HuH-7 (cell line): ENCODE data around the gene GRAP.

ENCODE experiments used
- DNase-seq: peaks from one replicate; pipeline ENCODE4 v3.0.0; 2011; ENCODE audit warnings: low spot score

GRAP gene

DNA sequence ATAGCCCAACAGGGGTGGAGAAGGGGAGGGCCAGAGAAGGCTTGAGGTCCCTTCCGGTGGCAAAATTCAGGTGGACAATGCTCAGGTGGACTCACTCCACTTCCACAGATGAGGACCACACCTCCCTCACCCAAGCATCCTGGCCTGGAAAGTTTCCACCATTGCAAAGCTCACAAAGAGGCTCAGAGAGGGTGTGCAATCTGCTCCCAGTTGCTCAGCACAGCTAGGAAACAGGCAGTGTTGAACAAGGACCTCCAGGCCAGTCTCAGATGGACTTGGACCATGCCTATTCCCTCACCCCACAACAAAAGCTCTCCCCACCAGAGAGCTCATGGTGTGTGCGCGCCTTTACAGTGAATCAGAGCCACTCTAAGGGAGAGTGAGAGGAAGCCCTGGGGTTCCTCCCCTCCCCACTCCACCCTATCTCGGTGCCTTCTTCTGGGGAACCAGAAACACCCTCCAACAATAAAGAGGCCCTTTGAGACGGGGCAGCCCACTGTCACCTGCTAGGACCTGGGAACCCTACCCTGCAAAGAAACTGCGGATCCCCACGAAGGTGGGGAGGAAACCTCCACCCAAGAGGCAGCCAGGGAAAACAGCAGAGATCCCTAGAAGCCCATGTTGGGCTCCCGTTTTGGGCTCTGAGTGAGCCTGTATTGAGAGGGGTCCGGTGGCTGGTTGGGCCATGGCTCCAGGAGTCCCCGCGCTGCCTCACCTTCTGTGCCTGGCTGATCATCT is 43.8 kb downstream of the GRAP start:
- no peak for DNase-seq

DNA sequence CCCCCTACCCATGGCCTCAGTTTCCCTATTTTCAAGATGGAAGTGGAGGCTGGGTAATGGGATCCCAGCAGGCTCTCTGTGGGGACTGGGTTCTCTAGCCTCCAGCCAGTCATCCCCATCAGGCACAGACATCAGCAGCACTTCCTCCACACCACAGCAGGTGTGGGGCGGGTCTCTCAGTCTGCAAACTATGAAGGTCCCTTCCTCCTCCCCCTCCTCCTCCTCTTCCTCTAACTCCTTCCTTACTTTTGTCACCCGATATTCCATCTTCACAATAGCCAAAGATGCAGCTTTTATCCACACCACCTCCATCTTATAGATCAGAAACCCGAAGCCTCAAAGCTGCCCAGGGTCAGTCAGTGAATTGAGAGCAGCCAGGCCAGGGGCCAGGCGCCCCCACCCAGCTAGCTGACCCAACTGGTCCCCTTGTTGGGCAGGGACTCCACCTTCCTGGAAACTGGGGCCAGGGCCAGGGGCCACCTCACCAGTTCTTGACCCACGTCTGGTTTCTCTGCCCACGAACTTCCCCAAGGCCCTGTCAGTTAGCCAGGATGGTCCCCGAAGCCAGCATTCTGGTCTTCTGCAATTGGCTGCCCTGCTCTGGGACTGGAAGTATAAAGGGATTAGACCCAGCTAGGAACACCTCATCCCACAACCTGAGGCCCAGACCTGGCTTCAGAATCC is 44.7 kb downstream of the GRAP start:
- no peak for DNase-seq

DNA sequence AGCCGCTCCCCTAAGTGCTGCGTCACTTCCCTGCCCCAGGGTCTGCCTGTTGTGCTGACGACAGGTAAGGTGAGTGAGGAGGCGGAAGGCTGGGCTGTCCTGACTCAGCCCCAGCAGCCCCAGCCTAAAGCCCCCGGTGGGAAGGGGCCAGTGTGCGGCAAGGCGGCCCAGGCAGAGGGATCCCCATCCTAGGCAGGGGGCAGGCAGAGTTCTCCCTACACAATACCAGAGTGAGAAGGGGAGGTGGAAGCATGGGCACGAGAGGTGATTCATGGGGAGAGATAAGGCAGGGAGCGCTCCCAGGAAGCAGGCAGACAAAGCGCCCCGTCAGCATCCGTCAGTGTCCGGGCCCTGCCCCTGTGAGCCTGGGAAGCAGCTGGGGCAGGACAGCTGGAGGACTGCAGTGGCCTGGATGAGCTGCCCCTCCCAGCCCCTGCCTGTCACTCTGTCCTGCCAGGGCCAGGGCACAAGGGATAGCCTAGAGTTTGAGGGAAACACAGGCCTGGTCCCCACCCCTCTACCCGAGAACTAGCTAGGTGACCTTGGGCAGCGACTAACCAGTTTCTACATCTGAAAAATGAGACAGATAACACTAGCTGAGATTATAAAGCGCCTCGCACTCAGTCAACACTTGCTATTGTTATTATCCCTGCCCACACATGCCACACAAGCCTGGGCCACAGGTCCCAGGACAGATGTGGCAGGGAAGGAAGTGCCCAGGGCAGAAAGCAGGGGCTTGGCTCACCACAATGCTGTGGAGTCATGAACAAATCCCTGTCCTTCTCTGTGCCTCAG is 46.0 kb downstream of the GRAP start:
- DNase-seq = no peak

- DNase-seq = no peak
Measured at GRCh38 chr17:18999911-19000310, 46.8 kb downstream of the GRAP start.

- DNase-seq = no peak
Measured at GRCh38 chr17:18999394-18999793, 47.4 kb downstream of the GRAP start.

- no peak for DNase-seq
Measured at GRCh38 chr17:18997650-18998196, 49.0 kb downstream of the GRAP start.

- no peak for DNase-seq
Measured at GRCh38 chr17:18996458-18996857, 50.3 kb downstream of the GRAP start.

DNA sequence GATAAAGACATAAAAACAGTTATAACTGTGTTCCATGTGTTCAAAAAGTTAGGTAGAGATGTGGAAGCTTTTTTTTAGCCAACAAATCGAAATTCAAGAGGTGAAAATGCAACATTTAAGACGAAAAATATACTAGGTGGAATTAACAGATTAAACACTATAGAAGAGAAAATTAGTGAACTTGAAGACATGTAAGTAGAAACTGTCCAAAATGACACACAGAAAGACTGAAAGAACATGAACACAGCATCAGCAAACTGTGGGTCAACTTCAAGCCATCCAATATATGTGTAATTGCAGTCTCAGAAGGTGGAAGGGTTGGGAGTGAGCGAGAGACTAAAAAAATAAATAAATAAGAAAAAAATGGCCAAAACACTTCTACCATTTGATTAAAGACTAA is 51.5 kb downstream of the GRAP start:
- DNase-seq = no peak

DNA sequence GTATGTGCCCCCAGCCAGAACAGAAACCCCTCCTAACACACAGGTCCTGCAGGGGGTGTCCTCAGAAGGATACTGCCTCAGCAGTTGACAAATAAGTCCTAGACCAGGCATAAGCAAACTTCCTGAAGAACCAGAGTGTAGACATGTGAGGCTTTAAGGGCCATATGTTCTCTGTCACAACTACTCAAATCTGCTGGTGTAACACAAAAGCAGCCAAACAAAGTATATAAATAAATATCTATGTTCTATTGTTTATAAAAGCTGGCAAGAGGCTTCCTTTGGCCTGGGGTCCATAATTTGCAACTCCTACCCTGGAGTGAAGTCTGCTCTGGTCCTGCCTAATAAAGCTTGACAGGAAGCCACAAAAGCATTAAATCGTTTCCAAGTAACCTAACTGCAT is 52.1 kb downstream of the GRAP start:
- DNase-seq = no peak

DNA sequence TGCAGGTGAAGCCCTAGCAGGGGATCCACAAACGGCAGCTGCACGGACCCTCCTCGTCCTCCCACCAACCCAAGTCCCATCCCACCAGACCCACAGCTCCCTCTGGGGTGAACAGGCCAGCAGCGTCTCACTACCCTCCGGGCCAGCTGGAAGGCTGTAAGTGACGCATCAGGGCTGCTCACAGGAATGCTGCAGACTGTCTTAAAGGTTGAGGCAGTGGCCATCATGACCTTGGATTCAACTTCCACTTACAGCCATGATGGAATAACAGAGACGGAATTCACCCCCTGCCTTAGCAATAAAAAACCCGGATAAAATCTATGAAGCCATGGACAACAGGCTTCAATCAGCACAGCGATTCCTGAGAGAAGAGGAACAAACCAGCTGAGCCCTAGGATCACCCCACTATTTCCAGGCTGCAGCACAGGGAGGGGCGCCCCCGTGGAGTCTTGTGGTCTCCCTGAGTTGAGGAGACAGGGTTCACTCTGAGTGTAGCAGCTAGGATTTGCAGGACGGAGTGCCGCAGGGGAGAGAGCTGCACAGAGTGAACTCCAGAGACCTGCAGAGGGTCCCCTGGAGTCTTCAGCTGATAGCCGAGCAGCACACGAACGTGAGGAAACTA is 52.7 kb downstream of the GRAP start:
- no peak for DNase-seq

DNA sequence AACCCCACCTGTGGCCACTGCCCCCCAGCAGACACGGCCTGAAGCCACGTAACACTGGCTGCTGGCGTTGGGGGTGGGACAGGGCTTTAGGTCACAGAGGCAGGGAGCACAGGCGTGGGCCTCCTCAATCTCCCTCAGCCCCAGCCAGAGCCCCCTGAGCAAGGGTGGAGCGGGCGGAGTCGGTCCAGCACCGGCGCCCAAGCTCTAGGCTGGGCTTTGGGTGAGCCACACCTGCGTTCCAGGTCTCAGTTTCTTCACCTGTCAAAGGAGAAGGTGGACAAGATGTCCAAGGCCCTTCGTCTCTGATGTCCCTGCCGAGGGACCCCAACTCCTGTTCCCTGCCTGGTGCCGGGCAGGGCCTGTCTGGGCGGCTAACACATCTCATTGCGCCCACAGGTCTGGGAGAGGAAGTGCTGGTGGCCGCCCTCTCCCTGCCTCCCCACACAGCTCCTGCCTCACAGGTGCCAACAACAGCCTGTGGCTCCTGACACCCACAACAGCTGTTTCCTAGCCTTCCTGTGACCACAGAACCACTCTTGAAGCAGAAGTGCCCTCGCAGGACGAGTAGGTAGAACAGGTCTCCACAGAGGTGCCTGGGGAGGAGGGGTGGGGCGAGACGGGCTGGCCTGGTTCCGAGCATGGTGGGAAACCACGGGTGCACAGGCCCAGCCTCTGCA is 54.2 kb downstream of the GRAP start:
- DNase-seq = no peak

- DNase-seq = no peak
Measured at GRCh38 chr17:18991531-18992315, 55.0 kb downstream of the GRAP start.

DNA sequence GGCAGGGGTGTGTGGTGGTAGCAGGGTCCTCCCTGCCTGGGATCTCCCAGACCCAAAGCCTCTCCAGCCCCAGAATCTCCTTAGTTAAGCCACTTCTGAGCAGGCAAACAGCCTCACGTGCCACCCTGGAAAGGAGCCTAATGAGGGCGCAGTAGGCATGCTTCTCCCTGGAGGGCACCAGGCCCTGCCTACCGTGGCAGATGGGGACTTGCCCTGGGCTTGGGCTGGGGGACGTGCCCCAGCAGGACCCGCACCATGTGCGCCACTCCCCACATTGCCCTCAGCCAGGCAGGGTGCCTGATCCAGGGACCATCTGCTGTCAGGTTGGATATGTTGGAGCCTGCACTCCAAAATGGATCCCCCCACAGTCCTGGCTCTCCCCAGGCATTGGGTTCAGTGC is 56.4 kb downstream of the GRAP start:
- no peak for DNase-seq

DNA sequence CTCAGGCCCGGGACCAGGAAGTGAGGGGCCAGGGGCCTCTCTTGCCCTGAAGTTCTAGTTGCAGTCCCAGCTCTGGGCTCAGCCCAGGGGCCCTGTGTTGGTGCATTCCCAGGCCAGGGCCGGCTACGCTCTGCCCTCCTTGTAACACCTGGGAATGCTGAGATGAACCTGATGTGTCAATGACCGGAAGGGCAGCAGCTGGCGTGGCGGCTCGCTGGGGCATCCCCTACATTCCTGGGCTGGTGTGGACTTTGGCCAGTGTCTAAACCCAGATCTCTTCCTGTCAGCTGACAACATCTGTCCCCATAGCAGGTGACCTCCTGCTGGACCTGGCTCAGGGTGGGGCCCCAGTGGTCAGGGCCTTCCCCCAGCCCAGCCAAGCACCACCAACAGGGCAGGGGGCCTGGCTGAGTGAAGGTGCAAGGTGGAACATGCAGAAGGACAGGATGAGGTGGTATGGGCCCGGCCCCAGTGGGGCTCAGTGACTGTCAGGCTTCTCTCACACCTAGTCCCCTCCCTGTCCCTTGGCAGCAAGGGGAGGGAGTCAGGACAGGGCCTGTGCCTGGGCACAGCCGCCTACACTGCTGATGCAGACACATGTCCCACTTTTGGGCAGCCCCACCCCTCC is 58.1 kb downstream of the GRAP start:
- DNase-seq = peak; percentile 95

DNA sequence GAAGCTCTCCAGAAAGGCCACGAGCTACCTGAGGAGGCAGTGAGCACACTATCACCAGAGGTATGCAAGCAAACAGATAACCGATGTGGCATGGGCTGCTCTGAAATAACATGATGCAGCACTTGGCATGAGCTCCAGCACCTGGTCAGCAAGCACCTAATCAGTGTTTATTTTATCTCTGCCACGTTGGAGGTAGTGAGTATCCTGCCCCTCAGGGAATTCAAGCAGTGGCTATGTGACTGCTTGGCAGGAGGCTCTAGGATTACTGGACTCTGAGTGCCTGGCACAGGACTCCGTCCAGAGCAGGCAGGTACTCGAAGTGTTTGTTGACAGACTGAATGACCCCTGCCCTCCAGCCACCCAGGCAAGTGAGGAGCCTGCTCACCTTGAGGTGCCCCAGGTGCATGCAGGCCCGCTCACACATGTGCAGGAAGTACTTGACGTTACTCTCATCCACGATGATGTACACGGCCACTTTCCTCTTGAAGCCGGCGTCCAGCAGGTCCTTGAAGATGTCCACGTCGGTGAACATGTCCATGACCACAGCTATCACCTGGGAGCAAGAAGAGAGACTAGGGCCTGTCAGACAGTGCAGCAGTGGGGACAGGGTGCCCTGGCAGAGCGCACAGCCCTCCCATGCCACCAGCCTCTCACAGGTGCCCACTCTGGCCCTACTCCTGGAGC is 58.8 kb downstream of the GRAP start:
- no peak for DNase-seq

DNA sequence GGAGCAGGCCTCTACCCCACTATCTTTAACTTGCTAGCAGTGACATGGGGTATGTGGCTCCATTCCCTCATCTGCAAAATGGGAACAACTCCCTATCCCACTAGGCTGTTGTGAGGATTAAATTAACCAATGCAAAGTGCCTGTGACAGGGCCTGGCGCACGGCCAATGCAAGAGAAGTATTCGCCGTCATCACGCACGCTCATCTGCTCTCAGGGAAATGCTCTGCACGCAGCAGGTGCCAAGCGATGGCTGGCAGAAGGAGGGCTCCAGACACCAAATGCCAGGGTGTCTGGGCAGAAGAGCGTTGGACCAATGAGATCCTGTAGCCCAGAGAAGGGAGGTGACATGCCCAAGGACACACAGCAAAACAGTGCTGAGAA is 59.5 kb downstream of the GRAP start:
- DNase-seq = no peak

GRCh38 chr17:18986541-18987229 is 60.1 kb downstream of the GRAP start:
- DNase-seq = no peak

GRCh38 chr17:18985475-18985874 is 61.3 kb downstream of the GRAP start:
- no peak for DNase-seq
